Central memory CD8-positive, alpha-beta T cell (primary cell): ENCODE measurements around the gene CMPK1.
"Not testable (repeated sequence)": the region's sequence is repeated elsewhere in the genome, so short reads cannot be mapped to it uniquely, and the experiment has no call there.

Source experiments
- ATAC-seq: fragments of 150-1000 bp; cut with Tn5 transposase; replicated peaks from 2 replicates; pipeline ENCODE4 v1.10.0; 2022; ENCODE audit warnings: mild to moderate bottlenecking, moderate FRiP score, moderate number of reproducible peaks; ENCODE audit not compliant: poor library complexity, severe bottlenecking; ENCODE audit errors: extremely low read depth
- DNase-seq, 2 donors: peaks; one replicate each; pipeline ENCODE4 v3.0.0; 2021; ENCODE audit warnings: low spot score in 2 of 2
- H3K27ac Mint-ChIP-seq: one replicate; pipeline ENCODE4 v1.8.0; 2022; ENCODE audit warnings: low read depth, mild to moderate bottlenecking, moderate library complexity, mixed read lengths
- H3K27me3 Mint-ChIP-seq: one replicate; pipeline ENCODE4 v1.8.0; 2022; ENCODE audit warnings: mixed read lengths
- H3K36me3 Mint-ChIP-seq: one replicate; pipeline ENCODE4 v1.8.0; 2022; ENCODE audit warnings: mild to moderate bottlenecking, moderate library complexity, mixed read lengths; ENCODE audit not compliant: insufficient read depth
- H3K4me1 Mint-ChIP-seq: one replicate; pipeline ENCODE4 v1.8.0; 2022; ENCODE audit warnings: mixed read lengths
- H3K4me3 Mint-ChIP-seq: one replicate; pipeline ENCODE4 v1.8.0; 2022; ENCODE audit warnings: mild to moderate bottlenecking, moderate library complexity, mixed read lengths
- H3K9me3 Mint-ChIP-seq: one replicate; pipeline ENCODE4 v1.8.0; 2022; ENCODE audit warnings: mixed read lengths

CMPK1 gene, protein sequence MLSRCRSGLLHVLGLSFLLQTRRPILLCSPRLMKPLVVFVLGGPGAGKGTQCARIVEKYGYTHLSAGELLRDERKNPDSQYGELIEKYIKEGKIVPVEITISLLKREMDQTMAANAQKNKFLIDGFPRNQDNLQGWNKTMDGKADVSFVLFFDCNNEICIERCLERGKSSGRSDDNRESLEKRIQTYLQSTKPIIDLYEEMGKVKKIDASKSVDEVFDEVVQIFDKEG

DNA sequence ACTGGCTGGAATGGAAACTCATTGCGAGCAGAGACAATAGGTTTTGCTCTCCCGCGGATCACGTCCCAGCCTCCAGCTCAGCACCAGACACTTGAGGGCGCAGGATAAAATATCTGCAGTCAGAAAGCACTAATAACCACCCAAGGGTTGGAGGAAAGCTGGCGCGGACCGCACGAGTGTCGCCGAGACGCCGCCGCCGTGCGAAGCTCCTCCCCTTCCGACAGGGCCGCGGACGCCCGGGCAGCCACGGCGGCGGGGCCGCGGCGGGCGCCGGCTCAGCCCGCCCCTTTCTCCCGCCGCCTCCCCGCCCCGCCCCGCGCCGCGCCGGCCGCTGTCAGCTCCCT, at the start of gene CMPK1:
Gene CMPK1 (plus strand): TSS at position 213 of the 344 bp plus-strand sequence. CDS start 156 bp downstream, outside the sequence.
- no peak within 1 kb of the TSS for H3K27ac Mint-ChIP-seq
- DNase-seq (peak; percentile 48 to 60), ATAC-seq (peak; percentile 77)
- H3K9me3 Mint-ChIP-seq = no peaks in the 10 kb centered on the region
- no peak within 1 kb of the TSS for H3K4me3 Mint-ChIP-seq
- H3K27me3 Mint-ChIP-seq = no peaks in the 10 kb centered on the region
- peaks cover 25% of the 10 kb centered on the region for H3K4me1 Mint-ChIP-seq
- H3K36me3 Mint-ChIP-seq = peaks cover 6% of the 10 kb centered on the region

DNA sequence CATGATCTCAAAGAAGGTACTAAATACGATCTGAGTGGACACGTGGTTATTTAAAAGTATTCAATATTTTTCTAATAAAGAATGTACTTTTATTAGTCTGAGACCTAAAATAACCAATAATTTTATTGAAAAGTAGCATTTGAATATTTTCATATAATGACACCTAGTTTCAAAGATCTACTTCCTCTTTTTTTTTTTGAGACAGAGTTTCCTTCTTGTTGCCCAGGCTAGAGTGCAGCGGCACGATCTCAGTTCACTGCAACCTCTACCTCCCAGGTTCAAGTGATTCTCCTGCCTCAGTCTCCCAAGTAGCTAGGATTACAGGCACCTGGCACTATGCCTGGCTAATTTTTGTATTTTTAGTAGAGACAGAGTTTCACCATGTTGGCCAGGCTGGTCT, 45.5 kb upstream of the CMPK1 start:
- not testable (repeated sequence) for H3K27me3 Mint-ChIP-seq, H3K27ac Mint-ChIP-seq, H3K36me3 Mint-ChIP-seq, ATAC-seq, DNase-seq, H3K9me3 Mint-ChIP-seq, H3K4me3 Mint-ChIP-seq, H3K4me1 Mint-ChIP-seq

DNA sequence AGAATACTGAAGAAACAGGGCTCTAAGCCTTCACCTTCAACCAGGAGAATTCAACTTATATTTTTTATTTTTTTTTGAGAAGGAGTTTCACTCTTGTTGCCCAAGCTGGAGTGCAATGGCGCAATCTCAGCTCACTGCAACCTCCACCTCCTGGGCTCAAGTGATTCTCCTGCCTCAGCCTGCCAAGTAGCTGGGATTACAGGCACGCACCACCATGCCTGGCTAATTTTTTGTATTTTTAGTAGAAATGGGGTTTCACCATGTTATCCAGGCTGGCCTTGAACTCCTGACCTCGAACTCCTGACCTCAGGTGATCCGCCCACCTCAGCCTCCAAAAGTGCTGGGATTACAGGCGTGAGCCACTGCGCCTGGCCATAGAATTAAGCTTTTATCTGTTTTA, 38.7 kb upstream of the CMPK1 start:
- not testable (repeated sequence) for H3K27ac Mint-ChIP-seq, H3K4me3 Mint-ChIP-seq, H3K36me3 Mint-ChIP-seq

DNA sequence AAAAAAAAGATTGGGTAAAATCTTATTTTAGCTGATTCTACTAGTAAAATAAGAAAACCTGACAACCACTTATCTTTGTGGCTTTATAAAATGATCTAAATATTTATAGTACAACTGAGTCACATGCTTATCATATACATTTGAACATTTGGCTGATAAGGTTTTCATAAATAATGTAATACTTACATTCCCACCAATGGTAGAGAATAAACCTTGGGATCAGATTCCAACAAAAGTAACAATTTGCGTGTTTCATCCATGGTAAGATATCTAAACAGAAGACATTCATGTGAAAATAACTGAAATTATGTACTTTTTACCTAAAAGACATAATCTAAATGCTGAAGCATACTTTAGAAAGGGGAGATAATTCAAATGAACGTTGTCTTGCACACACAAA, 38.0 kb upstream of the CMPK1 start:
- H3K9me3 Mint-ChIP-seq = no peaks in the 10 kb centered on the region
- H3K27ac Mint-ChIP-seq = no peak overlapping the region
- ATAC-seq = no peak
- no peaks in the 10 kb centered on the region for H3K4me1 Mint-ChIP-seq
- no peak for DNase-seq
- H3K36me3 Mint-ChIP-seq = peaks cover 7% of the 10 kb centered on the region
- no peak overlapping the region for H3K4me3 Mint-ChIP-seq
- no peaks in the 10 kb centered on the region for H3K27me3 Mint-ChIP-seq

More for the DNA sequence above, 38.7 kb upstream of the CMPK1 start:
- H3K4me1 Mint-ChIP-seq, DNase-seq, H3K27me3 Mint-ChIP-seq, ATAC-seq, H3K9me3 Mint-ChIP-seq: not testable (repeated sequence)

DNA sequence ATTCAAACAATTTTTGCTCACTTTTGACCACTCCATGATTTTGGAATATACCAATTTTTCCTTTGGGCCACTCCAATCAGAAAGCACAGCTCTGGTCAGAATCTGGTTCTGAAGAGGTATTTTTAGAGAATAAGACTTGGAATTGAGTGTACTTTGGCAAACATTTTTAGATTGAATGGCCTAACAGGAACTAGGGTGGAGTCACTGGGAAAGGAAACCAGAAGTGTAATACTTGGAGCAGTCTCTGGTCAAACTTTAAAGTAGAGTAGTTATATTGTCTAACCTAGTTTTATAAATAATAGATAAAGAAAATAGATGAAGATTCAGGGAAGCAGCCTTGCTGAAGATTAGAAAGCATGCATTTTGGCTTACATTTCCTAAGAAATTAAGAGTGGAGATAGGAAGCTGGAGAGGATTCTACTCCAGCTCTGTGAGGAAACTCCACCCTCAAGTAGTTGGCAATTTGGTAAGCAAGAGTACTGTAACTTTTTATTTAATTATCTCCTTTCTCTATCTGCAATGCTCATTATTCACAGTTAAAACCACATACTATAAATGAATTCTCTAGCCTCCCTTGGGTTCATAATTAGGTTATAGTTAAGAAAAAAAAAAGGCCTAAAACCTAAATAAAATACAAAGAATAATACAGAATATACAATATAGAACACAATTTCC, 35.4 kb upstream of the CMPK1 start:
- peaks cover 6% of the 10 kb centered on the region for H3K36me3 Mint-ChIP-seq

DNA sequence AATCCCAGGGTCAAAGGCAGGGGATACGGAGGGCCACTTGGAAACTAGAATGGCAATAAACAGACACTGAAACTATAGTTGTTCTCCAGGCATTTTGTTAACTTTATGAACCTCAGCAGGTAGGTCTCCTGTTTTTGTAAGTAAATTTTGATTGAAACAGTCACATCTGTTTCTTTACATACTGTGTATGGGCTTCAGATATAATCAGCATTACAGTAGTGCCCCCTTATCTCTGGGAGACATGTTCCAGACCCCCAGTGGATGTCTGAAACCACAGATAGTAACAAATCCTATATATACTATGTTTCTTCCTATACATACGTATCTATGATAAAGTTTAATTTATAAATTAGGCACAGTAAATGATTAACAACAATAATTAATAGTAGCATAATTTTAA, 31.1 kb upstream of the CMPK1 start:
- Mint-ChIP-seq H3K9me3 (no peaks in the 10 kb centered on the region), H3K27me3 (no peaks in the 10 kb centered on the region), H3K27ac (no peak overlapping the region), H3K4me1 (no peaks in the 10 kb centered on the region), H3K36me3 (peaks cover 5% of the 10 kb centered on the region), H3K4me3 (no peak overlapping the region)
- DNase-seq (no peak), ATAC-seq (no peak)

More for the DNA sequence above, 35.4 kb upstream of the CMPK1 start:
- no peaks in the 10 kb centered on the region for H3K9me3 Mint-ChIP-seq
- no peaks in the 10 kb centered on the region for H3K4me1 Mint-ChIP-seq
- ATAC-seq (no peak), DNase-seq (no peak)
- H3K27me3 Mint-ChIP-seq = no peaks in the 10 kb centered on the region
- no peak overlapping the region for H3K4me3 Mint-ChIP-seq
- H3K27ac Mint-ChIP-seq = no peak overlapping the region

DNA sequence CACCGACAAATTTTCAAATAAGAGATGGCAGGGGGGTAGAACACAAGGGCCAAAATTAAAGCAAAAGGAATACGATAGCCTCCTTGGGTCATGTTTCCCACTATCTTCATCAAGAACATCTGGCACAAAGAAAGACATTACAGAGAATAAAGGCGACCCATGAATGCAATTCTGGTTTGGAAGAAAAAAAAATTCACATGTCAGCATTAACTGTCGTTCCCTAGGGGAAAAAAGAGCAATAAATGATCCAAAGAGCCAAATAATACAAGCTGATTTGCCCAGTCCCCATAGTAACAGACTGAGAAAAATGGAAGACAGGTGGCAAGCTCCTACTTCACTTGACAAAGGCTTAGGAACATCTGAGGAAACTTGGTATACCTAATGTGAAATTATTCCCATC, 24.2 kb upstream of the CMPK1 start:
- peaks cover 5% of the 10 kb centered on the region for H3K36me3 Mint-ChIP-seq
- no peak overlapping the region for H3K4me3 Mint-ChIP-seq

DNA sequence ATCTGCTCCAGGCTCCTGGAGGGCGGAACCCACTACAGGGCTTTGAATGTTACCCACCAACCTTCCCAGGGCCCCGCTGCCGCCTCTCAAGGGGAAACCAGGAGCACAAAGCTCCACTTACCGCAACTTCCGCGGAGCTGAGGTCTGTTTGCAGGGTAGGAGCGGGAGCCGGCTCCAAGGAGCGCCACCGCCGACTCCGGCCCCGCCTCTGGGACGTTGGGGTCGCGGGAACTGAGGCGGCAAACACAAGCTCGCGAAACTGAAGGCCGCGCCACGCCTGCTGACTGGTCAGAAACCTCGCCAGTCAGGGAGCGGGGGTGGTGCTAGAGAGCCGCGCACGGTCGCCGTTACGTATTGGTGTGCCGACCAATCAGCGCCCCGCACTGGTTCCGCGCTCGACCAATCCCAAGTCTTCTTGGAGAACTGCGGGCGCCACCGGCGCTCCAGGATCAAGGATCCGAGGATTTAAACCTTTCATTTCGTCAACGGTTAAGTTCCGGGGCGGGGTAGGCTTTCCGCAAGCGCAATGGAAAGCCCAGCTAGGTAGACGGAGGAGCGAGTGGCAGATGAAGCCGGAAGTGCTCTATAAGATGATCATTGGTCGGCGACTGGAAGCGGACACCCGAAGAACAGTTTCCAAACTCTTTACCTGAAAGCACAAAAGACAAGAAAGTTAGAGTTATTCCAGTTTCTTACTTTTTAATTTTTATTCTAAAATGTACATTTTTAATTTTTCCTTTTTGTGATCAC, 19.5 kb upstream of the CMPK1 start, which contains the start of gene STIL:
Gene STIL (minus strand): TSS at position 233 of the 750 bp plus-strand sequence. CDS start 3,828 bp downstream, outside the sequence.
- Mint-ChIP-seq H3K36me3 (peaks cover 10% of the 10 kb centered on the region), H3K9me3 (no peaks in the 10 kb centered on the region)

More for the DNA sequence above, 24.2 kb upstream of the CMPK1 start:
- ATAC-seq (no peak), DNase-seq (no peak)
- no peaks in the 10 kb centered on the region for H3K27me3 Mint-ChIP-seq
- peaks cover 22% of the 10 kb centered on the region for H3K4me1 Mint-ChIP-seq
- H3K27ac Mint-ChIP-seq = no peak overlapping the region
- H3K9me3 Mint-ChIP-seq = no peaks in the 10 kb centered on the region

DNA sequence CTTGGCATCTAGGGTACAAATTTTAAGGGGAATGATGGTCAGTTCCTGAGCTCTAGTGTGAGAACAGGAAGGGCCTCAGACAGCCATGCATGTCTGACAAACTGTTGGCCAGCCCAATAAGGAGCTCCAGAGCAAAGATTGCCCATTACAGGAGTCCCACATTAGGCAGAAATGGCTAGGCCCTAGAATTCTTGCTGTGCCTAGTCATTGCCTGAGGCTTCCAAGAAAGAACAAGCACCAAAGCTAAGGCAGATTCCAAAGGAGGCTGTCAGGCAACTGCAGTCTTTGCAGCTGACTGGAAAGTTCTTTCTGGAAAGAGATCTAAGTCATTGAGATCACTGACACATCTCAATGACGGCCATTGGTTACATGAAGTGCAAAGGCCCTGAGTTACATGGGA, 15.7 kb upstream of the CMPK1 start:
- ATAC-seq (no peak), DNase-seq (no peak)
- H3K9me3 Mint-ChIP-seq = no peaks in the 10 kb centered on the region
- H3K36me3 Mint-ChIP-seq = peaks cover 10% of the 10 kb centered on the region
- H3K4me1 Mint-ChIP-seq = peaks cover 13% of the 10 kb centered on the region
- no peaks in the 10 kb centered on the region for H3K27me3 Mint-ChIP-seq
- no peak overlapping the region for H3K27ac Mint-ChIP-seq
- no peak overlapping the region for H3K4me3 Mint-ChIP-seq

More for the DNA sequence above, 19.5 kb upstream of the CMPK1 start, which contains the start of gene STIL:
- H3K27me3 Mint-ChIP-seq = no peaks in the 10 kb centered on the region
- DNase-seq (peak; percentile 90 to 93), ATAC-seq (peak; percentile 97)
- peaks cover 13% of the 10 kb centered on the region for H3K4me1 Mint-ChIP-seq
- peak within 1 kb of the TSS; percentile 88 for H3K4me3 Mint-ChIP-seq
- peak within 1 kb of the TSS; percentile 97 for H3K27ac Mint-ChIP-seq

DNA sequence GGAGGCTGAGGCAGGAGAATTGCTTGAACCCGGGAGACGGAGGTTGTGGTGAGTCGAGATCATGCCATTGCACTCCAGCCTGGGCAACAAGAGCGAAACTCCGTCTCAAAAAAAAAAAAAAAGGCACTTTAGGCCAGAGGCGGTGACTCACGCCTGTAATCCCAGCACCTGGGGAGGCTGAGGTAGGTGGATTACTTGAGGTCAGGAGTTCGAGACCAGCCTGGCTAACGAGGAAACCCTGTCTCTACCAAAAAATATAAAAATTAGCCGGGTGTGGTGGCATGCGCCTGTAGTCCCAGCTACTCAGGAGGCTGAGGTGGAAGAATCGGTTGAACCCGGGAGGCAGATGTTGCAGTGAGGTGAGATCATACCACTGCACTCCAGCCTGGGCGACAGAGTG, 13.6 kb upstream of the CMPK1 start:
- H3K36me3 Mint-ChIP-seq, DNase-seq, H3K27me3 Mint-ChIP-seq, H3K4me1 Mint-ChIP-seq, H3K4me3 Mint-ChIP-seq, H3K9me3 Mint-ChIP-seq, ATAC-seq, H3K27ac Mint-ChIP-seq: not testable (repeated sequence)

DNA sequence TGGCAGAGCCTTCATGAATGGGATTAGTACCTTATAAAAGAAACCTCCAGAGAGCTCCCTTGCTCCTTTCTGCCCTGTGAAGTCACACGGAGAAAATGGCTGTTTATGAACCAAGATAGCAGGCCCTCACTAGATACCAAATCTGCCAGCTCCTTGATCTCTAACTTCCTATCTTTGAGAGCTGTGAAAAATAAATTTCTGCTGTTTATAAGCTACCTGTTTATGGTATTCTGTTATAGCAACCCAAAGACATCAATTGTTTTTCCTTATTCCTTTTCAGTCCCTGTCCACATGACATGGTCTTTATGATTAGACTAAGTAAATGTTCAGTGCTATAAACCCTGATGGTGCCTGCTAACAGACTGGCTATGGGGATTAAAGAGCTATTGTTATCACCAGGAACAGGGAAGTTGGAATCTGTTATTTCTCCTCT, 10.0 kb upstream of the CMPK1 start:
- Mint-ChIP-seq H3K4me1 (no peaks in the 10 kb centered on the region), H3K4me3 (no peak overlapping the region), H3K36me3 (no peaks in the 10 kb centered on the region), H3K9me3 (no peaks in the 10 kb centered on the region), H3K27me3 (no peaks in the 10 kb centered on the region), H3K27ac (no peak overlapping the region)
- ATAC-seq (no peak), DNase-seq (no peak)

DNA sequence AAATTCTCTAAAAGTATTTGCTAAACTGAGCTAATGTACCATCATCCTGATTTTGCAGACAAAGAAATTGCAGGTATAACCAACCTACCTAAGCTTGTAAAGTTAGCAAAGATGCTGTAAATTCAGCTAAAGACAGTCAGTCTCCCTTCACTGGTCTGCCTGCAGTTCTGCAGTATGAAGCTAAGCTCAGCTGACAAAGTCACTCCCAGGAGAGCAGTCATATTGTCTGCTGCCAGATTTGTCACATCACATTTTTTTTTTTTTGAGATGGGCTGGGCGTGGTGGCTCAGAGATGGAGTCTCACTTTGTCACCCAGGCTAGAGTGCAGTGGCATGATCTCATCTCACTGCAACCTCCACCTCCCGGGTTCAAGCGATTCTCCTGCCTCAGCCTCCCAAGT, 8.9 kb upstream of the CMPK1 start:
- ATAC-seq = no peak
- no peaks in the 10 kb centered on the region for H3K4me1 Mint-ChIP-seq
- H3K27me3 Mint-ChIP-seq = no peaks in the 10 kb centered on the region
- no peaks in the 10 kb centered on the region for H3K9me3 Mint-ChIP-seq
- no peak overlapping the region for H3K27ac Mint-ChIP-seq
- no peak overlapping the region for H3K4me3 Mint-ChIP-seq
- no peaks in the 10 kb centered on the region for H3K36me3 Mint-ChIP-seq
- DNase-seq = no peak
